Cerebellar cortex (tissue), 1 donor: ENCODE data around the gene HLA-F.

Source experiments
- DNase-seq: peaks from one replicate; pipeline ENCODE4 v3.0.0-alpha.2; 2015; ENCODE audit warnings: low spot score

The HLA-F gene

GRCh38 chr6:29744131-29744530 is 20.9 kb downstream of the HLA-F start:
- DNase-seq = no peak

- DNase-seq = no peak
Observed at GRCh38 chr6:29744621-29745020, 21.4 kb downstream of the HLA-F start.

- no peak for DNase-seq
Observed at GRCh38 chr6:29745386-29745785, 22.2 kb downstream of the HLA-F start.

- no peak for DNase-seq
Observed at GRCh38 chr6:29745855-29746449, 22.7 kb downstream of the HLA-F start.

DNA sequence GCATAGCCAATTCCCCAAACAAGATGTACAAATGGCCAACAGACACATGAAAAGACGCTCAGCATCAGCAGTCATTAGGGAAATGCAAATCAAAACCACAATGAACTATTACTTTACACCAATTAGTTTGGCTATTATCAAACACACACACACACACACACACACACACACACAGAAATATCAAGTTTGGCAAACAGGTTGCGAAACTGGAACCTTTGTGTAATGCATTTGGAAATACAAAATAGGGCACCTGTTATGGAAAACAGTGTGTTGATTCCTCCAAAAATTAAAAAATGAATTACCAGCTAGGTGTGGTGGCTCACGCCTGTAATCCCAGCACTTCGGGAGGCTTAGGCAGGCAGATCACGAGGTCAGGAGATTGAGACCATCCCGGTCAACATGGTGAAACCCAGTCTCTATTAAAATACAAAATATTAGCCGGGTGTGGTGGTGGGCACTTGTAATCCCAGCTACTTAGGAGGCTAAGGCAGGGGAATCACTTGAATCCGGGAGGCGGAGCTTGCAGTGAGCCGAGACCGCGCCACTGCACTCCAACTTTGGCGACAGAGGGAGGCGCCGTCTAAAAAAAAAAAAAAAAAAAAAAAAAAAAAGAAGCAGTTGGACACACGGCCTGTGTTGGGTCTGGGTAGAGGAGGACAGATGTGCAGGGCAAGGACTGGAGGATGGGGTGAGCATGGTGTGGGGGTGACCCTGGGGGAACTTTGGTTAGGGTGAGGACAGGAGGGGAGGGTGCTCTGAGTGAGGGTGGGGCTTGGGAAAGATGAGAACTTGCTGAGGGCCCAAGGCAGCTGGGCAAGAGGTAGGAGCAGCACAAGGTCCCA is 23.8 kb downstream of the HLA-F start:
- no peak for DNase-seq

- no peak for DNase-seq
Observed at GRCh38 chr6:29747688-29748250, 24.5 kb downstream of the HLA-F start.

- DNase-seq = peak; percentile 93
Observed at GRCh38 chr6:29748391-29749307, 25.4 kb downstream of the HLA-F start.

DNA sequence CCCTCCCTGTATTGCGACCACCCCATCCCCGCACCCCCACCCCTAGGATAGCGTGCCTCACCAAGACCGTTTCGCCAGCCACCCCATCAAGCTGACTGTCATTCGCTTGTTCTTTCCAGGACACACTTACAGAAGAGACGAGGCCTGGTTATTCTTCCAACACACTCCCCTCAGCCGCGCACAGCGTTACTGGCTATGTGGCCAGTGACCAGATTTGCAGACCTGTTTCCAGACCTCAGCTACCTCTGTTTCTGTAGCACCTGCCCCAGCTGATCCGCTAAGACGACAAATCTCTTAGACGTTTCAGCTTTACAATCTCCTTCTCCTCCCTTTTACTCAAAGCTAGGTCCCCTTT is 26.1 kb downstream of the HLA-F start:
- no peak for DNase-seq

DNA sequence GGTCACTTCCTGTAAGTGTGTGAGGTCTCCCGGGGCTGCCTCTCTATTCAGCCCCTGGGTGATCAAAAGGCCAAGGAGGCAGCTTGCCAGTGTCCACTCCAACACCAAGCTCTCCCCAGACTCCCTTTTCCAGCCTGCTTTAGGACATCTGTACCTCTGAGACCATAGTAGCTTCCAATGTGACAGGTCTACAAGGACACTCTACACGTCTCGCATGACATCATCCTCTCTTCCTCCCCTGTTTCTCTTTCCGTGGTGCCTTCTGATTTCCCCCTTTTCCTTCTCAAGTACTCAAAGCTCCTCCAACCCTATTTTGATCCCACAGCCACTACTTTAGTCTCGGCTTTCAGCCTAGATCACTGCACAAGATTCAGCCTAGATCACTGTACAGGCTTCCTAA is 26.4 kb downstream of the HLA-F start:
- no peak for DNase-seq

GRCh38 chr6:29750709-29751108 is 27.5 kb downstream of the HLA-F start:
- DNase-seq = no peak

DNA sequence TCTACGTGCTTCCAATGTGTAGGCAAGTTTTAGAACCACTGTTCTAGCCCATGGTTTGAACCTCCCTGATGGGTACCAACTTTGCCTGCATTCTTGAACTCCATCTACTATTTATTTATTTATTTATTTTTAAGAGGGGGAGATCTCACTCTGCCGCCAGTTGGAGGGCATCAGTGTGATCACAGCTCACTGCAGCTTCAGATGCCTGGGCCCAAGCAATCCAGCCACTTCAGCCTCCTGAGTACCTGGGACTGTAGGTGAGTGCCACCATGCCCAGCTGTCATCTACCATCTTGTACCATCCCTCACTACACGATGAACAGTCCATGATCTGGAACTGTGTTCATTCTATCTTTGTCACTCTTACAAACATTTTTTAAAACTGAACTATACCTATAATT is 28.2 kb downstream of the HLA-F start:
- no peak for DNase-seq

- DNase-seq = peak; percentile 80
Observed at GRCh38 chr6:29752451-29753308, 29.4 kb downstream of the HLA-F start.

- no peak for DNase-seq
Observed at GRCh38 chr6:29753309-29753644, 30.0 kb downstream of the HLA-F start.

DNA sequence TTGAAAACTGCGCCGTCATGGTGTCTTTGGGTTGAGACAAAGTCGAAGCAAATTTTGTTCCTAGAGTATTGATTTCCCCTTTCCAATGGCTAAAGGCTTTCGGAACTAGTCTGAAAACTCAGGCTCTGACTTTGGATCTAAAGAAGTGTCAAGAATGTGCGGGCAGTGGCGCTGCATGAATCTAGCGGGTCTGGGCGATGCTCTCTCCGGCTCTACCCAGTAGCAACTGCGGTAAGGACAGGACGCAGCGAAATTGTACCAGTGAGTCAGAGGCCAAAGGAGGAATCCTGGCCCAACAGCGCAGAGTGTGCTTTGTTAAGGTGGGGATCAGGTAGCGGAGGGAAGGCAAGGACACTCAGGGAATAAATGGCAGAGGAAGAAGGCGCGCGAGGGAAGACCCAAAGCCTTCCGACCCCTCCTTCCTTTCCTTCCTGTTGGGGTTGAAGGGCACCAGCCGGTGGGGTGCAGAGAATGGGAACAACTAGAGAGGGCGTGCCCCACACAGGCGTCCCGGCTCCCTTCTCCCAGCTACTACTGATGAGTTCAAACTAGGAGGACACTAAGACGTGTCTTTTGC is 32.1 kb downstream of the HLA-F start:
- no peak for DNase-seq

- no peak for DNase-seq
Observed at GRCh38 chr6:29757282-29757681, 34.0 kb downstream of the HLA-F start.

DNA sequence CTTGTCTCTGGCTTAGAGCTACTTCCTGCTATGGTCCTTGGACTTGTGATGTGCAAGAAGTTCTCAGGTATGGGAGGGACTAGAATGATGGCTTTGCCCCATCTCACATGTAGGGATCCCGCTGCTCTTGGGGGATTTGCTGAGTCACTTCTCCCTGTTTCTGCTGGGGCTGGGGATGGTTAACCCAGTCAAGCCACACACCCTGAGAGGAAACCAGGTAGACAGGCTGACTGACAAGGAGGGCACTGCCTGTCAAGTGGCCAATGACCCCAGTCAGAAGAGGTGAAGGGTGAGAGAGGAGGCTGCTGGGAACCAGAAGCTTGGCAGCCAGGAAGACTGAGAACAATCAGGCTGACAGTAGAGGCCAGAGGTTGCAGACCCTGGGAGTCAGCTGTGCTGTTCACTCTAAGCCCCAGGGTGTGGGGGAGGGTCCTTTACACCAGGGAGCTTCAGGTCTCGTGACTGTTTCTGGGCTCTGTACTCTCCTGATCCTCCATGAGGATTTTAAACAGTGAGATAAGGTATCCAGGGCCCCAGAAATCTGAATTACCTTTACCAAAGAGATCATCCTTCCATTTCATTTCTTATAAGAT is 34.6 kb downstream of the HLA-F start:
- DNase-seq = no peak

DNA sequence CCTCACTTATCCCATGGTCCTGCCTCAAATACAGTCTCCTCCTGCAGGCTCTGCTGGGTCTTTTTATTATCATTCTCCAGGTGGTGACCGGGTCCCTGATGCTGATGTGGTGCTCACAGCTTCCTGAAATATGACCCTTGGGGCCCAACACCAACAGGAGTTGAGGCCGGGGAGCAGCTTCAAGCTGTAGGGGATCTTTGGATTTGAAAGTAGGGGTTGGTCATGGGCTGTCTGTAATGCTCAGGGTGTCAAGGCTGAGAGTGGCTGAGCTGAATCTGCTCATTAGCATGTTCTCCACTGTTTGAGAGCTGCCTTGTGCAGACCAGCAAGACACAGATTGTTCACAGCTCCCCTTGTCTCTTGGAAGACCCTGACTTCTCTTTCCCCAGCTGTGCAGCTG is 35.5 kb downstream of the HLA-F start:
- no peak for DNase-seq

- no peak for DNase-seq
Observed at GRCh38 chr6:29759457-29759856, 36.2 kb downstream of the HLA-F start.

GRCh38 chr6:29760328-29760727 is 37.1 kb downstream of the HLA-F start:
- no peak for DNase-seq

GRCh38 chr6:29762051-29762450 is 38.8 kb downstream of the HLA-F start:
- DNase-seq = no peak

- DNase-seq = no peak
Observed at GRCh38 chr6:29762781-29763214, 39.6 kb downstream of the HLA-F start.
